ENCODE data around the gene PPP1R27. TPM values are rescaled to one million over a fixed set of nuclear protein-coding genes. Genes with fewer than 3 reads are reported as not detected.

PPP1R27 gene
- total and polyA plus RNA-seq, 2 donors (not counting 3 experiments of a cell fraction or from before 2014, with no cell fraction given): not detected

GRCh38 chr17:81878294-81878693 lies 43.4 kb upstream of the PPP1R27 start:
- FAIRE-seq: no peak
- CTCF ChIA-PET: no interaction called here

More at GRCh38 chr17:81878294-81878693, 43.4 kb upstream of the PPP1R27 start:
- Histone ChIP-seq H3K9me3 (replicated peaks; ENCODE audit: control insufficient read depth, insufficient read depth, low read length) (no peaks in the 10 kb centered on the region), H3K9ac (replicated peaks; ENCODE audit: extremely low read depth, insufficient read depth, low read length) (no peak overlapping the region), H3K4me3 (replicated peaks in 1 of 3; ENCODE audit: insufficient read depth in 1 of 3, low read depth in 1 of 3, low read length in 3 of 3) (no peak overlapping the region), H3K36me3 (ENCODE audit: control insufficient read depth in 2 of 2, extremely low read depth in 1 of 2, insufficient read depth in 2 of 2, low read length in 2 of 2) (peaks cover 3 to 4% of the 10 kb centered on the region in 2 experiments), H3K4me1 (ENCODE audit: control insufficient read depth, extremely low read depth, insufficient read depth, low read length) (no peaks in the 10 kb centered on the region), H3K27me3 (ENCODE audit: control insufficient read depth in 2 of 2, insufficient read depth in 2 of 2, low read length in 2 of 2) (no peaks in the 10 kb centered on the region), H2AFZ (ENCODE audit: low read depth, low read length) (no peak overlapping the region), H3K27ac (ENCODE audit: insufficient read depth, low read depth, low read length) (no peak overlapping the region), H3K9me1 (replicated peaks; ENCODE audit: control insufficient read depth, extremely low read depth, insufficient read depth, low read length) (no peaks in the 10 kb centered on the region), H3K4me2 (ENCODE audit: insufficient read depth, low read length) (no peak overlapping the region), H4K20me1 (replicated peaks; ENCODE audit: control insufficient read depth, extremely low read depth, insufficient read depth, low read length) (no peaks in the 10 kb centered on the region), H3K79me2 (ENCODE audit: control insufficient read depth, insufficient read depth, low read length) (no peaks in the 10 kb centered on the region)
- POLR2A ChIA-PET: no interaction called here
- no peak for DNase-seq (ENCODE audit: low read depth, low spot score)
- dilution Hi-C loops (cut with MboI; ENCODE audit: extremely low pct_ligation_motif_present, low sequenced_read_pairs) (no loop called here), intact Hi-C loops (cut with micrococcal nuclease) (no loop called here)
- no peak for TF ChIP-seq GATA2 (IDR thresholded peaks at IDR 0.05; ENCODE audit: insufficient read depth, insufficient read length, low read depth, low read length)
- no peak for TF ChIP-seq MAX (IDR thresholded peaks at IDR 0.05; ENCODE audit: insufficient read depth, insufficient read length)
- no peak for TF ChIP-seq POLR2A (IDR thresholded peaks at IDR 0.05; ENCODE audit: low read depth, low read length)
- TF ChIP-seq FOS (IDR thresholded peaks at IDR 0.05; ENCODE audit: borderline replicate concordance, insufficient read depth, low read length): no peak
- no peak for TF ChIP-seq POLR2AphosphoS5 (IDR thresholded peaks at IDR 0.05; ENCODE audit: insufficient read depth, low read depth, low read length)
- TF ChIP-seq MYC (IDR thresholded peaks at IDR 0.05; ENCODE audit: low read depth, low read length): no peak
- TF ChIP-seq CTCF (IDR thresholded peaks at IDR 0.05; ENCODE audit: extremely low read depth in 1 of 2, insufficient read depth in 1 of 2, low read depth in 1 of 2, low read length in 2 of 2): no peak
- no peak for TF ChIP-seq EZH2 (IDR thresholded peaks at IDR 0.05; ENCODE audit: borderline replicate concordance, low read depth, low read length, severe bottlenecking)
- TF ChIP-seq JUN (IDR thresholded peaks at IDR 0.05; ENCODE audit: borderline replicate concordance, insufficient read depth, insufficient read length, low read depth): no peak
- BruUV-seq (replicated peaks): no TSS peak

Measured in endothelial cell of umbilical vein (primary cell).